Activated CD4-positive, CD25-positive, alpha-beta regulatory T cell treated with anti-CD3 and anti-CD28 coated beads, Interleukin-2, amount 50 U/mL, for 72 hours (primary cell): ENCODE results near the gene PDCD11.

Experiments
- DNase-seq: peaks from one replicate; pipeline ENCODE4 v3.0.0; 2021

Gene PDCD11

GRCh38 chr10:103419101-103419500 is 22.7 kb downstream of the PDCD11 start:
- DNase-seq, result no peak

- no peak for DNase-seq
These were observed 27.3 kb downstream of the PDCD11 start for GRCh38 chr10:103423748-103424147.

- DNase-seq, result no peak
These were observed 31.4 kb downstream of the PDCD11 start for GRCh38 chr10:103427866-103428265.

- DNase-seq, result no peak
These were observed 32.7 kb downstream of the PDCD11 start for GRCh38 chr10:103428989-103429643.

GRCh38 chr10:103429647-103430046 is 33.2 kb downstream of the PDCD11 start:
- no peak for DNase-seq

- no peak for DNase-seq
These were observed 35.5 kb downstream of the PDCD11 start for GRCh38 chr10:103431902-103432301.

- no peak for DNase-seq
These were observed 37.4 kb downstream of the PDCD11 start for GRCh38 chr10:103433858-103434257.

- no peak for DNase-seq
These were observed 43.4 kb downstream of the PDCD11 start for GRCh38 chr10:103439776-103440175.

GRCh38 chr10:103440416-103440815 is 44.0 kb downstream of the PDCD11 start:
- no peak for DNase-seq

- DNase-seq, result no peak
These were observed 44.8 kb downstream of the PDCD11 start for GRCh38 chr10:103441206-103441605.

GRCh38 chr10:103441611-103442010 is 45.2 kb downstream of the PDCD11 start:
- DNase-seq, result no peak

- no peak for DNase-seq
These were observed 45.6 kb downstream of the PDCD11 start for GRCh38 chr10:103442031-103442461.

GRCh38 chr10:103443475-103444185 is 47.2 kb downstream of the PDCD11 start:
- DNase-seq, result no peak

- no peak for DNase-seq
These were observed 48.1 kb downstream of the PDCD11 start for GRCh38 chr10:103444478-103444877.

GRCh38 chr10:103445366-103445765 is 48.9 kb downstream of the PDCD11 start:
- no peak for DNase-seq

- DNase-seq, result no peak
These were observed 49.5 kb downstream of the PDCD11 start for GRCh38 chr10:103445767-103446567.

GRCh38 chr10:103447187-103447586 is 50.8 kb downstream of the PDCD11 start:
- DNase-seq, result no peak

GRCh38 chr10:103448746-103449145 is 52.3 kb downstream of the PDCD11 start:
- DNase-seq, result no peak

- DNase-seq, result no peak
These were observed 53.0 kb downstream of the PDCD11 start for GRCh38 chr10:103449208-103450144.

- DNase-seq, result no peak
These were observed 53.8 kb downstream of the PDCD11 start for GRCh38 chr10:103450201-103450695.

GRCh38 chr10:103451091-103451813 is 54.8 kb downstream of the PDCD11 start:
- DNase-seq, result peak; percentile 49
